RWPE1 (cell line): Measurements from ENCODE around the gene TSPAN15.

Source experiments
- CTCF ChIA-PET: fragments of 350-600 bp; sonication (Branson Sonifier 250); formaldehyde crosslinking; extraction: SDS; loops from one replicate; lab custom pipeline; 2021; lab: Yijun Ruan, JAX
- POLR2A ChIA-PET: fragments of 400-600 bp; formaldehyde crosslinking; extraction: SDS; loops from one replicate; lab custom pipeline; 2020; ENCODE audit warnings: antibody characterized with exemption; ENCODE audit not compliant: low non-redundant PET; lab: Yijun Ruan, JAX
- DNase-seq: peaks from one replicate; pipeline ENCODE4 v3.0.0; 2012; ENCODE audit warnings: low spot score
- H3K27ac ChIP-seq: fragments of 450-650 bp; 2 replicates; pipeline ENCODE4 v1.5.1; 2017
- CTCF ChIP-seq: fragments of 450-650 bp; conservative IDR thresholded peaks from 2 replicates; pipeline ENCODE4 v1.5.1; 2017; ENCODE audit warnings: low read depth, mild to moderate bottlenecking

TSPAN15 gene

GRCh38 chr10:69439350-69439739 is 11.9 kb upstream of the TSPAN15 start:
- ChIA-PET CTCF (interaction anchor here (0.7 to 2.0 kb wide), 3 partner anchors 12 to 68 kb away, joined by 3 to 12 read pairs (median 4); partner anchors contain the start of gene TSPAN15), POLR2A (no interaction called here)
- peak overlapping the region; percentile 95 for H3K27ac ChIP-seq
- DNase-seq, result peak; percentile 92
- TF ChIP-seq CTCF, result no peak

- ChIA-PET CTCF (interaction anchor here (0.6 to 2.0 kb wide), 4 partner anchors 10 to 67 kb away, joined by 4 to 12 read pairs (median 6); no protein-coding TSS in a partner anchor), POLR2A (no interaction called here)
- peak overlapping the region; percentile 95 for H3K27ac ChIP-seq
- no peak for TF ChIP-seq CTCF
- peak; percentile 62 for DNase-seq
These were observed 11.3 kb upstream of the TSPAN15 start for GRCh38 chr10:69439813-69440506.

- no peak for TF ChIP-seq CTCF
- ChIA-PET POLR2A (no interaction called here), CTCF (interaction anchor here (0.6 kb wide), 1 partner anchor 193 kb away, joined by 6 read pairs; no protein-coding TSS in a partner anchor)
- no peak for DNase-seq
- no peak overlapping the region for H3K27ac ChIP-seq
These were observed 7.9 kb upstream of the TSPAN15 start for GRCh38 chr10:69443354-69443753.

- no peak overlapping the region for H3K27ac ChIP-seq
- TF ChIP-seq CTCF, result no peak
- CTCF ChIA-PET, result interaction anchor here (0.6 to 1.0 kb wide), 3 partner anchors 37 to 1316 kb away, joined by 3 to 4 read pairs (median 3); no protein-coding TSS in a partner anchor
- DNase-seq, result no peak
- POLR2A ChIA-PET, result no interaction called here
These were observed 6.2 kb upstream of the TSPAN15 start for GRCh38 chr10:69445041-69445440.

GRCh38 chr10:69446229-69446628 is 5.0 kb upstream of the TSPAN15 start:
- CTCF ChIA-PET, result no interaction called here
- peak overlapping the region; percentile 67 for H3K27ac ChIP-seq
- no peak for DNase-seq
- POLR2A ChIA-PET, result no interaction called here
- TF ChIP-seq CTCF, result no peak

- ChIA-PET POLR2A (no interaction called here), CTCF (interaction anchor here (0.5 to 0.6 kb wide), 2 partner anchors 8 to 19 kb away, joined by 3 read pairs; no protein-coding TSS in a partner anchor)
- no peak for TF ChIP-seq CTCF
- peak; percentile 86 for DNase-seq
- peak overlapping the region; percentile 67 for H3K27ac ChIP-seq
These were observed 4.6 kb upstream of the TSPAN15 start for GRCh38 chr10:69446650-69447151.
